HG03342 (cell line): ENCODE data around the gene ZNF324B.
"Not testable (repeated sequence)": the region's sequence is repeated elsewhere in the genome, so short reads cannot be mapped to it uniquely, and the experiment has no call there.

Source experiments
- ATAC-seq: cut with Tn5 transposase; IDR thresholded peaks from one replicate; pipeline ENCODE4 v1.9.1; 2021; ENCODE audit warnings: mild to moderate bottlenecking, moderate library complexity; ENCODE audit not compliant: unreplicated experiment

The ZNF324B gene

DNA sequence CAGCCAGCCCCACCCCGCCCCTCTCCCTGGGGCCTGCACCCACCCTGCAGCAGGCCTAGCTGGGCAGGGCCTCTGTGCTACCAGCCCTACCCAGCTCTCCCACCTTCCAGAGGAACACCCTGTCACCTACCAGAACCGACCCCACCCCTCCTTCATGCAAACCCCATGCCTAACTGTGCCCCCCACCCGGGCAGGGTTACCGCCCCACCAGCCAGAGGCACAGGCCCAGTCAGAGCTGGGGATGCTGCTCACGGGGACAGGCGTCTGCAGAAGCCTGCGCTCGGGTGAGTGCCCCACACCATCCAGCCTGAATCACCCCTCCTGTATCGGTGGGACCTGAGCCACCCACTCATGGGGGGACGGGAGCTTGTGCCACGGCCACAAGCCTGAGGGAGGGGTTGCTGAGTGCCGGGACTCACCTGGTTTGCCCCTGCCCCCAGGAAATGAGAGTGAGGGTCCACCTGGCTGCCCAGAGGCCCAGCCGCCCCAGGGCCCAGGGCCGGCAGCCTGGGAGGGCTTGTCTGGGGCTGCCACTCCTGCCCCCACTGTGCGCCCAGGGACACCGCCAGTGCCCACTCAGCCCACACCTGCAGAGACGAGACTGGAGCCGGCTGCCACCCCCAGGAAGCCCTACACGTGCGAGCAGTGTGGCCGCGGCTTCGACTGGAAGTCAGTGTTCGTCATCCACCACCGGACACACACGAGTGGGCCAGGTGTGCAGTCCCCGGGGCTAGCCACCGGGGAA is 28.5 kb downstream of the ZNF324B start:
- ATAC-seq = no peak

DNA sequence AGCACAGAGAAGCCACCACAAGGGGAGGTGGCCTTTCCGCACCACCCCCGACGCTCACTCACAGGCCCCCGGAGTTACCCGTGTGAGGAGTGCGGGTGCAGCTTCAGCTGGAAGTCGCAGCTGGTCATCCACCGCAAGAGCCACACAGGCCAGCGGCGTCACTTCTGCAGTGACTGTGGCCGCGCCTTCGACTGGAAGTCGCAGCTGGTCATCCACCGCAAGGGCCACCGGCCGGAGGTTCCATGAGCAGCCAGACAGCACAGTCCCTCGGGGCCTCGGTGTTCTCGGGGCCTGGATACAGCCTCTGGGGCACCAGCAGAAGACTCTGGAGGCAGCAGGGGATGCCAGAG is 29.0 kb downstream of the ZNF324B start:
- no peak for ATAC-seq

DNA sequence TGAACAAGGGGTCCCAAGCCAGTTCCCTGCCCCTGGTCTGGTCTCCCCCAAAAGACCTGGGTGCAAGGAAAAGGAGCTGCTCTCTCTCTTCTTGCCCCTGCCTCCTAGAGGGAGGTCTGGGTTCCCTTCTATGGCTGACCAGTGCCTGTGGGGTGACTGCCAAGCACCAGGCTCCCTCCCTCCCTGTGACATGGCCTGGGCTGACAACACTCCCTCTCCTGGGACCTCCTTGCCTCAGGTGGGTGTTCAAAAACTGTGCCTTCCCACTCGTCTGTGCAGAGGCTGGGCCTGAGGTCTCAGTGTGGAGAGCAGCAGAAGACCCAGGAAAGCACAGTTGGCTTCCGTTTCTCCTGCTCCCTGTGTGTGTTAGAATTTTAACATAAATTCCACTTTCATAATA is 29.4 kb downstream of the ZNF324B start:
- no peak for ATAC-seq

DNA sequence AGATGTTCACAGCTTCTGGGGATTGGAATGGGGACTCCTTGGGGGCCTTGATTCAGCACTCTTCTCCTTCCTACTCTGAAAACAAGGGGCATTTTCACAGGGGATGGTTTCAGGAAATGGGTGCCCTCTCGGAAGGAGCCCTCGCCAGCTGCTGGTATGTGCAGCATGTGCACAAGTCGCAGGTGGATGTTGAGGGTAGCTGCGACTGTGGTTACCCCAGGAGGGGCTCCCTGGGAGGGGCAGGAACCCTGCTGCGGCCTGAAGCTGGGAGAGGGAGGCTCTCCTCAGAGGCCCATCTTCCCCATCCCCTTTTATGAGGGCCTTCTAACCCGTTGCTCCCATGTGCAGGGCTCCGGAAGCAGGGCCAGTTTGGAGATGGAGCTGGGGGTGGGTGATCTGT is 30.9 kb downstream of the ZNF324B start:
- ATAC-seq = no peak

DNA sequence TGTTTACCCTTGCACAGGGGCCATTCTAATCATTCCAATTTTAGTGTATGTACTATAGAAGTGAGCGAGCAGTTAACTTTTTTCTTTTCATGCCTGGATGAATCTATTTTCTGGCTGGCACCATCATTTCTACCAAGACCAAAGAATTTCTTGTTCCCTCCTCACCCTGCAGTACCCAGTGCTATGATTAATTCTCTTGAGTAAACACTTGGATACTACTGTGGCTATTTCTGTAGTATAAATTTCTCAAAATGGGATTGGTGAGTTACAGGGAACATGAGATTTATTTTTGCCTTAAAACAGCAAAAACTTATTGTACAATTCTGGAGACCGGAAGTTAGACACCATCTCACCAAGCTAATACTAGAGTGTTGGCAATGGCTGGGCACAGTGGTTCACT is 32.4 kb downstream of the ZNF324B start:
- no peak for ATAC-seq

DNA sequence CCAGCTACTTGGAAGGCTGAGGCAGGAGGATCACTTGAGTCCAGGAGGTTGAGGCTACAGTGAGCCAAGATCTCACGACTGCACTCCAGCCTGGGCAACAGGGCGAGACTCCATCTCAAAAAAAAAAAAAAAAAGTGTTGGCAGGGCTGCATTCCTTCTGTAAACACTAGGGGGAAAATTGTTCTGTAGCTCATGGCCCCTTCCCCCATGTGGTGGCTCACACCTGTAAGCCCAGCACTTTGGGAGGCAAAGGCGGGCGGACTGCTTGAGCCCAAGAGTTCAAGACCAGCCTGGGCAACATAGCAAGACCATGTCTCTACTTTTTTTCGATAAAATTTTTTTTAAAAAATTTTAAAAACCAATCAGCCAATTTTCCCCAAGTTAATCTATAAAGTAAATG is 32.9 kb downstream of the ZNF324B start:
- not testable (repeated sequence) for ATAC-seq

DNA sequence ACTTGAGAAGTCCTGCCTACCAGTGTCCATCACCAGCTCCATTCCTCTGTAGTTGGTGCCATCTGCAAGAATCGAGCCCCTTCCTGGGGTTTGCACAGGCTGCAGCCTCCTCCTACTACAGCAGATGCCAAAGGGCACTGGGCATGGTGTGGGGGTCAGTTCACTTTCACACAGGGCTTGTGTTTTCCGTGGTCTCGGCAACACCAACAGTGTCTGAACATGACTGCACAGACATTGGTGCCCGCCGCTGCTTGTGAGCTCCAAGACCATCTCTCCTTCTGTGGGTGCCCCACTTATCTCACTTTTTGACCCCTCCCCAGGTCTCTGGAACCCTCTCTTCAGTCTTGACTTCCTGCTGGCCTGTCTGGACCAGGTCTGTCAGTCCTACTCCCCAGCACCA is 40.0 kb downstream of the ZNF324B start:
- no peak for ATAC-seq

DNA sequence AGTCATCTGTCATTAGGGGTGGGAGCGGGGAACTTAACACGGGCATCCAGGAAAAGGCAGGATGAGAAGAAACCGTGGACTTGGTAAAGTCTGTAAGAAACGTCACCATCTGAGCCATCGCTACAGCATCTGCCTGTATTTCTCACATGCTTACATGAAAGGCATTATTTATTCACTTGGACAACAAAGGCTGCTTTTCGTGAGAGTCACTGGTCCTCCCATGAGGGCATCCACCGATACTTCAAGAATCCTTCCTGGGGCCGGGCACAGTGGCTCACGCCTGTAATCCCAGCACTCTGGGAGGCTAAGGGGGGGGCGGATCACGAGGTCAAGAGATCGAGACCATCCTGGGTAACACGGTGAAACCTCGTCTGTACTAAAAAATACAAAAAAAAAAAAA is 40.8 kb downstream of the ZNF324B start:
- no peak for ATAC-seq

DNA sequence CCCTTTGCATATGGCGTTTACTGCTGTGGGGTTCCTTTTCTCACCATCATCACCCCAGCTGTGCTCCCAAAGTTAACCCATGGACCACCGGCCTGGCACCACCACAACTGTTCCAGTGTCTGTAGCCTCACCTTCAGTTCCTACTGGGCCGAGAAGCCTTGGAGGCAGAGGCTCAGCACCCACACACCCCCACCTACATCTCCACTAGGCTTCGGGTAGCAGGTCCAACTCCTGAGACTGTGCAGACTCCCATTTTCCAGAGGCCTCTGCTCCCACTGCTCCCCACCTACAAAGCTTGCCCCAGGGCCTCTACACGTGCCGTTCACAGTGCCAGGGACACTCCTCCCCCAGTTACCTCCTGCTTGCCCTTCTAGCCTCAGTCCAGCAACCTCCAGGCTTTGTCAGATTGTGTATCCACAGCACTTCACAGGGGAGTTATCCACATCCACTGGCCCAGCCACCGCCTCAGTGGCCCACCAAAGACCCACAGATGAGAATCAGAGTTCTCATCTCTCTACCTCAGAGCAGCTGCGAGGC is 46.3 kb downstream of the ZNF324B start:
- no peak for ATAC-seq

DNA sequence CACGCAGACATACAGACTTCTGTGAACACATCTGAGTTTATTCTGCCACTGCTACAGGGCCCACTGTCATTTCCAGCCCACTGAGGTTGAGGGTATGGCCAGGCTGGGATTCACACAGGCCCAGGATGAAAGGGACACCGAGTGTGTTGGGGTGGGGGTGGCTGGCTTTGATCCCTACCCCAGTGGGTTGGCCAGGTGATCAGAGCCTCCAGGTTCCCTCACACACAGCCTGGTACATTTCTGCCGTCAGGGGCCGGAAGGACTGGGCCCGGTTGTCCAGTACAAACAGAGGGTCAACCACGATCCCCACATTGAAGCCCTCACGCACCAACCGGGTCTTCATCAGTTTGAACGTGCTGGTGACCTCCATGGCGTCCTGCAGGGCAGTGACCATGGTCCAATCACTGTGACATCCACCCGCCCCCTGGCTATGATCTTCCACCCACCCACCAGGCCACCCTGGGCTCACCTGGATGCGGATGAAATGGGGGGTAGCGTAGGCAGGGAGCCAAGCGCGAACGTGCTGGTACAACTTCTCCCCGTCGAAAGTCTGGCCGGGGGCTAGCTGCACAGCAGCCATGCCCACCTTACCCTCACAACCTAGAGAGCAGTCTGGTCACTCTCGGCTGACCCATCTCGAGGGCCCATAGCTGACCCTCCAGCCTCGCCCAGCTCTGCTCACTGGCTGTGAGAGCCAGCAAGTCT is 47.0 kb downstream of the ZNF324B start:
- ATAC-seq = no peak

DNA sequence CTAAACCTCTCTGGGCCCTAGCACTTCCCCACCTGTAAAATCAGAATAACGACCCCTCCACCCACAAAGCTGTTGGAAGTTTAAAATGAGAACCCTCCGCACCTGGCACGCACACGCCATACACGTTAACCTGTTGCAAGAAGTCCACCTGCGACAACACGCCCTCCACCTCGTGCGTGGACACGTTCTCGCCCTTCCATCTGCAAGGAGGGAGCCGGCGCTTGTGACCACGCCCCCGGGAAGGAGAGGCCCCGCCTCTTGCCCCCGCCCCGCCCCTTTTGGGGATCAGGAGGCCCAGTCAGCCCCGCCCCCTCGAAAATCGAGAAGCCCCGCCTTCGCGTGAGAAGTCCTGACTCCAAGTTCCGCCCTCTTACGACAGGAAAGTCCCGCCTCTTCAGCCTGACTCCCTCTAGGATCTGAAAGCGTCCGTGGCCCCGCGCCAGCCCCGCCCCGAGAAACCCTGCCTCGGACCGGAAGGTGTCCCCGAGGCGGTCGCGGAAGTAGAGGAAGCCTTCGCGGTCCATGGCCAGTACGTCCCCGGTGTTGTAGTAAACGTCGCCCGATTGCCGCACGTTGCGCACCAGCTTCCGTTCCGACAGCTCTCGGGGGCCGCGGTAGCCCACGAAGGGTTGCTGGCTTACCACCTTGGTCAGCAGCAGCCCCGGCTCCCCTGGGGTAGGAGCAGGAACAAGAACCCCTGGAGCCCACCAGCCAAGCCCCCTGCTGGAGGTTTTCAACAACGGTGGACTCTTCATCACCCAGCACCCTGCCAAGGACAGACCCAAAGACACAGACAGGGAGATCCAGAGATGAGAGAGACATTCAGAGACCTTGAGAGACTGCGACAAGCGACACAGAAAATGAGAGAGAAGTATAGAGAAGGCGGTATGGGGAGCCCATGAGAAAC is 47.9 kb downstream of the ZNF324B start:
- peak; percentile 92 for ATAC-seq

DNA sequence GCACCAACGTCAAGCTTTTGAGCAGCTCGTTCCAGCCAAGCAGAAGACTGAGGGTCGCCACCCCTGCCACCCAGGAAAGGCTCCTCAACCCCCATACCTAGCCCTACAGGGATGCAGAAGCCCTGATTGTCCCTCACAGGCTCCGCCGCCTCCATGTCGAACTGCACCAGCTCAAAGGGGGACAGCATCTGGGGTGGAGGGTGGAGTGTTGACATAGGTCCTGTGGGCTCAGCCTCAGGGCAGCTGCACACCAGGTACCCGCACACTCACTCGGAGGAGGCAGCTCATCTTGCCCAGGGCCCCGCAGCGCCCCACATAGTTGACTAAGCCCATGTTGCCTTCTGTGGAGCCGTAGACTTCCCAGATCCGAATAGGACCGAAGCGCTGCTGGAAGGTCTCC is 48.8 kb downstream of the ZNF324B start:
- ATAC-seq = no peak
